22Rv1 (cell line): Measurements from ENCODE around the gene FAM111B.
"Not testable (repeated sequence)": the region's sequence is repeated elsewhere in the genome, so short reads cannot be mapped to it uniquely, and the experiment has no call there.

Source experiments
- CTCF ChIP-seq: fragments of 450-650 bp; IDR thresholded peaks from 2 replicates; pipeline ENCODE4 v1.5.1; 2017; ENCODE audit warnings: mild to moderate bottlenecking
- ZFX ChIP-seq: fragments of 450-650 bp; IDR thresholded peaks from 2 replicates; pipeline ENCODE4 v1.6.1; 2017; ENCODE audit warnings: antibody characterized with exemption, borderline replicate concordance

- not testable (repeated sequence) for TF ChIP-seq CTCF, ZFX
Measured at GRCh38 chr11:59095225-59095624, 11.8 kb upstream of the FAM111B start.
